ENCODE results near the gene ATP2B3. TPM values are rescaled to one million over a fixed set of nuclear protein-coding genes. Genes with fewer than 3 reads are reported as not detected.

ATP2B3 gene
- total and polyA plus RNA-seq, 9 of the 15 experiments (the other 6 are each of a cell fraction or from before 2014, with no cell fraction given), result 0.04 TPM; not detected in 8

DNA sequence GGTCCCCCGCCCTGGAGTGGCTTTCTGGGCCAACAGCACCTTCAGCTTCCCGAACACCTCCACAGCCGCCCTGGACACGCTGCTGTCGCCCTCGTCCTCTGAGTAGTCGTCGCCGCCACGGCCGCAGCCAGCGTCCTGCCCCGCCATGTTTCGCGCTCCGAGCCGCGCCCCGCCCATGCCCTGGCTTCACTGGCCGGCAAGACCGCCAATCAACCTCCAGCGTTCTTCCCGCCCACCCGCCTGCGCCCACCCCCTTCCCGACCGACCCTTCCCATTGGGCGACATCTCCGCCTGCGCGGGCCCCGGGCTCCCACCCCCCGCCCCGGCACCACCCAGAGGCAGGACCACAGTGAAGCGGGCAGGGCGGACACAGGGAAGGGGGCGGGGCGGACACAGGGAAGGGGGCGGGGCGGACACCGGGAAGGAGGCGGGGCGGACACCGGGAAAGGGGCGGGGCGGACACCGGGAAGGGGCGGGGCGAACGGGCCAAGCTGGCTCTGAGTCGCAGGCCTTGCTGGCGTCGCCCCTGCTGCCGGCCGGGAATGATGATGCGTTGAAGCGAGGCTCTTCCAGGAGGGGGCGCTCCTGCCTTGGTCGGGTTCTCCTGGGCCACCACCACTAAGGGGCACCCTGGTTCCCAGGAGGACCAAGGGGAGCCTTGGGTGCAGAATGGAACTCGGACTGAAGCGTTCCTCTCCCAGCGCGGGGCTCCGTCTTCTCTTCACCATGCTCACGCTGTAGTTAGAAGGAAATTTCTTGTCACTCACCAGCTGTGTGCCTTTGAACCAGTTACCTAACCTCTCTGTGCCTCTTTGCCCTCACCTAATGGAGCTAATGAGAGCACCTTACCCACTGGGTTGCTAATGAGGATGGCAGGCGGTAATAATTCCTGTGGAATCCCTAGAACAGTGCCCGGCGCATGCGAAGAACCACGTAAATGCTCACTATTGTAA is 46.8 kb upstream of the ATP2B3 start, which contains the start of gene HAUS7 (continued):
- TF ChIP-seq, protein P1, sequence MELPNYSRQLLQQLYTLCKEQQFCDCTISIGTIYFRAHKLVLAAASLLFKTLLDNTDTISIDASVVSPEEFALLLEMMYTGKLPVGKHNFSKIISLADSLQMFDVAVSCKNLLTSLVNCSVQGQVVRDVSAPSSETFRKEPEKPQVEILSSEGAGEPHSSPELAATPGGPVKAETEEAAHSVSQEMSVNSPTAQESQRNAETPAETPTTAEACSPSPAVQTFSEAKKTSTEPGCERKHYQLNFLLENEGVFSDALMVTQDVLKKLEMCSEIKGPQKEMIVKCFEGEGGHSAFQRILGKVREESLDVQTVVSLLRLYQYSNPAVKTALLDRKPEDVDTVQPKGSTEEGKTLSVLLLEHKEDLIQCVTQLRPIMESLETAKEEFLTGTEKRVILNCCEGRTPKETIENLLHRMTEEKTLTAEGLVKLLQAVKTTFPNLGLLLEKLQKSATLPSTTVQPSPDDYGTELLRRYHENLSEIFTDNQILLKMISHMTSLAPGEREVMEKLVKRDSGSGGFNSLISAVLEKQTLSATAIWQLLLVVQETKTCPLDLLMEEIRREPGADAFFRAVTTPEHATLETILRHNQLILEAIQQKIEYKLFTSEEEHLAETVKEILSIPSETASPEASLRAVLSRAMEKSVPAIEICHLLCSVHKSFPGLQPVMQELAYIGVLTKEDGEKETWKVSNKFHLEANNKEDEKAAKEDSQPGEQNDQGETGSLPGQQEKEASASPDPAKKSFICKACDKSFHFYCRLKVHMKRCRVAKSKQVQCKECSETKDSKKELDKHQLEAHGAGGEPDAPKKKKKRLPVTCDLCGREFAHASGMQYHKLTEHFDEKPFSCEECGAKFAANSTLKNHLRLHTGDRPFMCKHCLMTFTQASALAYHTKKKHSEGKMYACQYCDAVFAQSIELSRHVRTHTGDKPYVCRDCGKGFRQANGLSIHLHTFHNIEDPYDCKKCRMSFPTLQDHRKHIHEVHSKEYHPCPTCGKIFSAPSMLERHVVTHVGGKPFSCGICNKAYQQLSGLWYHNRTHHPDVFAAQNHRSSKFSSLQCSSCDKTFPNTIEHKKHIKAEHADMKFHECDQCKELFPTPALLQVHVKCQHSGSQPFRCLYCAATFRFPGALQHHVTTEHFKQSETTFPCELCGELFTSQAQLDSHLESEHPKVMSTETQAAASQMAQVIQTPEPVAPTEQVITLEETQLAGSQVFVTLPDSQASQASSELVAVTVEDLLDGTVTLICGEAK (IDR thresholded peaks at IDR 0.05), result no peak
- TF ChIP-seq, protein P1 (CRISPR knock-in tag; IDR thresholded peaks at IDR 0.05), result no peak
- TF ChIP-seq EP300 (IDR thresholded peaks at IDR 0.05; ENCODE audit: low read length) (no peak), HDAC2 (IDR thresholded peaks at IDR 0.05) (peak; percentile 86), ZNF785 (CRISPR knock-in tag; IDR thresholded peaks at IDR 0.05) (no peak), FOXJ3 (CRISPR knock-in tag; IDR thresholded peaks at IDR 0.05) (no peak), LARP7 (IDR thresholded peaks at IDR 0.05) (no peak), CEBPB (tag; IDR thresholded peaks at IDR 0.05) (no peak), ZNF780A (CRISPR knock-in tag; IDR thresholded peaks at IDR 0.05) (no peak), POLR2AphosphoS5 (IDR thresholded peaks at IDR 0.05; ENCODE audit: control insufficient read depth, insufficient read depth, low read depth, low read length) (no peak), JUND (IDR thresholded peaks at IDR 0.05; ENCODE audit: borderline replicate concordance, low read depth, low read length) (peak; percentile 57), JUND (tag; IDR thresholded peaks at IDR 0.05; ENCODE audit: borderline replicate concordance, low read depth, low read length) (peak; percentile 29; the same call in 1 of the 3 replicates)
- TF ChIP-seq, protein P2, sequence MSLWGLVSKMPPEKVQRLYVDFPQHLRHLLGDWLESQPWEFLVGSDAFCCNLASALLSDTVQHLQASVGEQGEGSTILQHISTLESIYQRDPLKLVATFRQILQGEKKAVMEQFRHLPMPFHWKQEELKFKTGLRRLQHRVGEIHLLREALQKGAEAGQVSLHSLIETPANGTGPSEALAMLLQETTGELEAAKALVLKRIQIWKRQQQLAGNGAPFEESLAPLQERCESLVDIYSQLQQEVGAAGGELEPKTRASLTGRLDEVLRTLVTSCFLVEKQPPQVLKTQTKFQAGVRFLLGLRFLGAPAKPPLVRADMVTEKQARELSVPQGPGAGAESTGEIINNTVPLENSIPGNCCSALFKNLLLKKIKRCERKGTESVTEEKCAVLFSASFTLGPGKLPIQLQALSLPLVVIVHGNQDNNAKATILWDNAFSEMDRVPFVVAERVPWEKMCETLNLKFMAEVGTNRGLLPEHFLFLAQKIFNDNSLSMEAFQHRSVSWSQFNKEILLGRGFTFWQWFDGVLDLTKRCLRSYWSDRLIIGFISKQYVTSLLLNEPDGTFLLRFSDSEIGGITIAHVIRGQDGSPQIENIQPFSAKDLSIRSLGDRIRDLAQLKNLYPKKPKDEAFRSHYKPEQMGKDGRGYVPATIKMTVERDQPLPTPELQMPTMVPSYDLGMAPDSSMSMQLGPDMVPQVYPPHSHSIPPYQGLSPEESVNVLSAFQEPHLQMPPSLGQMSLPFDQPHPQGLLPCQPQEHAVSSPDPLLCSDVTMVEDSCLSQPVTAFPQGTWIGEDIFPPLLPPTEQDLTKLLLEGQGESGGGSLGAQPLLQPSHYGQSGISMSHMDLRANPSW (CRISPR knock-in tag; IDR thresholded peaks at IDR 0.05), result no peak
- TF ChIP-seq, protein P3, sequence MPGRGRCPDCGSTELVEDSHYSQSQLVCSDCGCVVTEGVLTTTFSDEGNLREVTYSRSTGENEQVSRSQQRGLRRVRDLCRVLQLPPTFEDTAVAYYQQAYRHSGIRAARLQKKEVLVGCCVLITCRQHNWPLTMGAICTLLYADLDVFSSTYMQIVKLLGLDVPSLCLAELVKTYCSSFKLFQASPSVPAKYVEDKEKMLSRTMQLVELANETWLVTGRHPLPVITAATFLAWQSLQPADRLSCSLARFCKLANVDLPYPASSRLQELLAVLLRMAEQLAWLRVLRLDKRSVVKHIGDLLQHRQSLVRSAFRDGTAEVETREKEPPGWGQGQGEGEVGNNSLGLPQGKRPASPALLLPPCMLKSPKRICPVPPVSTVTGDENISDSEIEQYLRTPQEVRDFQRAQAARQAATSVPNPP (IDR thresholded peaks at IDR 0.05; ENCODE audit: borderline replicate concordance, insufficient read depth, insufficient read length), result no peak

Measured in K562 (cell line).